Cardiac ventricle fibroblast (primary cell): ENCODE data around the gene HCN3. TPM values are rescaled to one million over a fixed set of nuclear protein-coding genes. Genes with fewer than 3 reads are reported as not detected.

ENCODE experiments used
- total RNA-seq: library from RNA; depleted of rRNA; stranded (reverse); fragments of >200 nt; gene quantifications from 2 replicates; pipeline ENCODE4 v1.2.3, GENCODE V29; 2015

The HCN3 gene
- total RNA-seq, result 0.06 and 0.15 TPM in 2 replicates

DNA sequence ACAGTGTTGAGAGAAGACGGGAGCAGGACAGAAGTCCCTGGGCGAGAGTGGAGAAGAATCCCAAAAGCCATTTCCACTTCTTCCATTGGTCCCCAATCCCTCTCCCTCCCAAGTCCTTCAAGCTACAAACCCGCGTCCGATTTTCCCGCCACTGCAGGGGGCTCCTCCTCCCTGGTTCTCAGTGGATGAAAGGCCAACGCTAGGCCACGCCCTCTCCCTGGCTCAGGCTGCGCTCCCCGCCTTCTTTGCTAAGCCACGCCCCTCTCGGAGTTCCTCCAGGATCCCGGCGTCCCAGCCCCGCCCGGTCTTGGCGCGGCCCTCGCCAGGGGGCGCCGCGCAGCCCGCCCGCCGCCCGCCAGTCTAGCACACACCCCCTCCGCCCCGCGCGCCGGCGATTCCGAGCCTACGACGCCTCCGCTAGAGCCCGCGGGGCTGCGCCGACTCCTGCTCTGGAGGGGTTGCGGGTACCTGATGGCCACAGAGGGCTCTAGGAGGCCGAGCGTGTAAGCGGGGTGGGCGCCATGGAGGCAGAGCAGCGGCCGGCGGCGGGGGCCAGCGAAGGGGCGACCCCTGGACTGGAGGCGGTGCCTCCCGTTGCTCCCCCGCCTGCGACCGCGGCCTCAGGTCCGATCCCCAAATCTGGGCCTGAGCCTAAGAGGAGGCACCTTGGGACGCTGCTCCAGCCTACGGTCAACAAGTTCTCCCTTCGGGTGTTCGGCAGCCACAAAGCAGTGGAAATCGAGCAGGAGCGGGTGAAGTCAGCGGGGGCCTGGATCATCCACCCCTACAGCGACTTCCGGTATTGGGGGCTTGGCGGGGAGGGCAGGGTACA, at the start of gene HCN3:
Gene HCN3, plus strand, starts transcription at position 394 of the 832 bp plus-strand sequence. Its CDS starts 128 bp downstream, at position 522.

DNA sequence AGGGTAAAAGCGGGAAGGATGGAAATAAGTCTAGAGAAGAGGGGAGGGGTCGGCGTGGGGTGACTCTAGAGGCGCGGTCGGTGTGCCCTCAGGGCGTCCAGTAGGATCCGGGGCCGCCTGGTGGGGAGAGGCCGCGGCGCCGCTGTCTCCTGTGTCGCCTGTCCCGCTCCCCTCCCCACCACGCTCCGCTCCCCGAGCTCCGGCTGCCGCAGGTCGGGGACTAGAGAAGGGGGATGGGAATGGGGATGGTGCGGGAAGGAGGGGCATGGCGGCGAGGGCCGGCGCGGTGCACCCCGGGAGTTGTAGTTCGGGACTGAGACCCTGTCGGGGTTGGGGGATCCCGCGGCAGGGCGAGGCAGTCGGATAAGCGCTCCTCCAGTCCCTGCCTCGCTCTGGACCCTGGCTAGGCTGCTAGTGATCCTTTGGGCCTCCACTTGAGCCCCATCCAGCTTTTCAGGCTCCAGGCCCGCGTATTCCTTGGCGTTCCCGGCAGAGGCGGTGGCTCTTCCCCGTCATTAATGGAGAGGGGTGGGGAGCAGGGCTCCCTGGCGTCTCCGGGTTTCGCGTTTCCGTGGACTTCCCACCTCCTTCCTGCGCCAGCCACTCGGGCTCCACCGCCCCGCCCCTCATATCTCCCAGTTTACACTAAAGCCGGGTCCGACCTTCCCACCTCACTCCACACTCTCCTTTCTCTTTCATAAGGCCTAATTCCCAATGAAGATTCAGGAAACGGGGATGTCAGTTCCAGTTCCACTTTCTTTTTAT, 21.8 kb upstream of the HCN3 start, which contains the start of gene ENTREP3:
Gene ENTREP3, minus strand, starts transcription at position 241 of the 765 bp plus-strand sequence. CDS start 606 bp downstream, outside the sequence.

DNA sequence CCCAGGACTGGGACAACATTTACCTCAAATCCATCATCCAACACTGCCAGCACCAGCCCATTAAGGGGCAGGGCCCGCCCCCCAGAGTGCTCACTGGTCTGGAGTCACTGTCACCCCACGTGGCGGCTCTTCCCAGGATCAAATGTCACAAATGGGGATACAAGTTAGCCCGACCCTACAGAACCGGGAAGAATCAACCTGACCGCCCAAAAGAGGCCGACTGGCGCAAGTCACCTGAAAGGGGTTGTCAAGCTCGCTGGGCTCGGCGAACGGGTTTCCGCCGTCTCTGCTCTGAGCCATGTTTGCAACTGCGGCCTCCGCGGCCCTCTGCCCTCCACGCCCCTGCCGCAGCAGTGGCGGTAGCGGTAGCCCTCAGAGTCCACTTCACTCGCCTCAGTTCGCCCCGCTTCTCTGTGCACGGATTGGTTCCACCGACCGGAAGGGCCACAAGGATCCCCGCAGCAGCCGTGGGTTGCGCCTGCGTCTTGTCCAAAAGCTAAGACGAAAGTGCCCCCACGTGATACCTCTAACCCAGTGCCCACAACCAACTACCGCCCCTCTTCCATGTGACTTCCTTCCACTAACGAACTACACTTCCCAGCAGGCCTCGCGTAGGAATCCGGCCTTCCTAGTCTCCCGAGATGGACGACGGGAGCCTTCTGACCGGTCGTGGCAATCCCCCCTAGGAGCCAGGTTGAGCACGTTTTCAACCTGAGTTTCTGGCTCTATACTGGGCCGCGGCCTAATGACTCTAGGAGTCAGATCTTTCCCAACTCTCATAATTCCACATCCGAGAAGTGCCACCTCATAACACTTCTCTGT, 15.2 kb upstream of the HCN3 start, which contains the start of gene SCAMP3:
Gene SCAMP3, minus strand, starts transcription at position 509 of the 822 bp plus-strand sequence. Its CDS starts 209 bp downstream, at position 300.

GRCh38 chr1:155273343-155274245, 3.7 kb upstream of the HCN3 start, which contains the start of gene CLK2:
CLK2 (minus strand) TSS chr1:155273504; CDS start chr1:155270977, 2,527 bp downstream.

GRCh38 chr1:155301342-155301841, 24.1 kb downstream of the HCN3 start, which contains the start of gene PKLR:
PKLR (minus strand) TSS chr1:155301438; CDS start chr1:155301395, 43 bp downstream.

DNA sequence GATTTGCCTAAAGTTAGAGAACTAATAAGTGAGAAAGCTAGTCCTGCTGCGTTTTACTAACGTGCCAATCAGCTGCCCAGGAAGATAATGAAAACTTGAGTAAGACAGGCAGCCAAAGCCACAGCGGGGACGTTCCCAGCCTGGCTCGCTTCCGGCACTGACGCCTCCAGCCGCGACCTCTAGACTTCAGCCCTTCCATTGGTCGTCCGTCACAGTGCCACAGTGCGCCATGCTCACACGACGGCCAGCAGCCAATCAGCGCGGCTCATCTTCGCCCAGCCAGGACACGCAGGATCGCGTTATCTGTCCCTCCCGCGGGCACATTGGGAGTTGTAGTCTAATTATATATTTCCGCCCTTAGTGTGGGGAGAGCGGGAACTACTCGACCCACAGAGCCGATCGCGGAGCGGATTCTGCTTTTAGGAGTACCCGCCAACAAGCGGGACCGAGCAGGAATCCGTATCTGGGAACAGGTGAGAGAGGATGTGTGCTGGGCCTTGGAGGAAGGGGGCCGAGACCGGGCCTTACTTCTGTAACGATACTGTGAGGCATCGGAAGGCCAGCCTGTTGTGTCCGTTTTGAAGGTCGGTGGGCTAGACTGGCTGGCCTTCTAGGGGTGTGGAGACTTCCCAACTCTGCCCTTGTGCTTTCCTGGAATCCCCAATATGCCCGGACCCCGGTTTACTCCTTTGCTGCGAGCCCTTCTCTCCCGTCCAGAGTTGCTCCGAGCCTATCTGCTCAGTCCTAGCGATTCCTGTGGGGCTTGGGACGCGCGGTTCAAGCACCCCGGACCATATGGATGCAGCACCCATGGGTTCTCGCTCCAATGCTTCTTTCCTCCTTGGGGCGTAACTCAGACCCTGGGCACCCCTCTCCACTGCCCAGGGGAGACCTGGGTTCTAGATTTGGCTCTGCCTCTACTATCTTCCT, 31.5 kb downstream of the HCN3 start, which contains the start of gene FDPS:
Gene FDPS, plus strand, starts transcription at position 374 of the 930 bp plus-strand sequence. CDS start 924 bp downstream, outside the sequence.

GRCh38 chr1:155320661-155321617, 43.7 kb downstream of the HCN3 start, which contains the start of gene RUSC1:
RUSC1 (plus strand) TSS chr1:155320894; CDS start chr1:155321774, 880 bp downstream.

Other genes with a start within 250 kb of the HCN3 start
- gene DCST2, start 243.7 kb upstream of the HCN3 start, total RNA-seq, result 0.06 TPM in 1 of 2 replicates, not detected in the other
- not detected in 2 replicates for gene DCST1, start 243.6 kb upstream of the HCN3 start, total RNA-seq
- gene ADAM15, start 226.1 kb upstream of the HCN3 start, total RNA-seq, result 45.5 and 52.4 TPM in 2 replicates
- 9.6 and 9.8 TPM in 2 replicates for gene EFNA4, start 213.7 kb upstream of the HCN3 start, total RNA-seq
- gene EFNA3, start 198.6 kb upstream of the HCN3 start, total RNA-seq, result 1.2 and 1.8 TPM in 2 replicates
- gene EFNA1, start 149.6 kb upstream of the HCN3 start, total RNA-seq, result 9.2 and 14.2 TPM in 2 replicates
- 21.6 and 28.6 TPM in 2 replicates for gene SLC50A1, start 141.6 kb upstream of the HCN3 start, total RNA-seq
- gene DPM3, start 136.9 kb upstream of the HCN3 start, total RNA-seq, result 38.6 and 50.3 TPM in 2 replicates
- gene KRTCAP2, start 104.2 kb upstream of the HCN3 start, total RNA-seq, result 130 and 151 TPM in 2 replicates
- 0.75 and 1.3 TPM in 2 replicates for gene TRIM46, start 103.6 kb upstream of the HCN3 start, total RNA-seq
- 10.3 and 16.4 TPM in 2 replicates for gene THBS3, start 69.6 kb upstream of the HCN3 start, total RNA-seq
- gene MTX1, start 68.8 kb upstream of the HCN3 start, total RNA-seq, result 30.4 and 47.7 TPM in 2 replicates
- gene ENTREP3, start 22.0 kb upstream of the HCN3 start, total RNA-seq, result 23.7 and 28.2 TPM in 2 replicates
- gene SCAMP3, start 15.1 kb upstream of the HCN3 start, total RNA-seq, result 49.4 and 68.1 TPM in 2 replicates
- 15.2 and 19.1 TPM in 2 replicates for gene CLK2, start 4.0 kb upstream of the HCN3 start, total RNA-seq
- not detected in 2 replicates for gene PKLR, start 24.0 kb downstream of the HCN3 start, total RNA-seq
- gene FDPS, start 31.4 kb downstream of the HCN3 start, total RNA-seq, result 80.5 and 81.6 TPM in 2 replicates
- gene RUSC1, start 43.4 kb downstream of the HCN3 start, total RNA-seq, result 24.9 and 29.3 TPM in 2 replicates